GM21528 (cell line): Measurements from ENCODE around the gene ARID4A.
"Not testable (repeated sequence)": the region's sequence is repeated elsewhere in the genome, so short reads cannot be mapped to it uniquely, and the experiment has no call there.

Experiments
- ATAC-seq: cut with Tn5 transposase; IDR thresholded peaks from one replicate; pipeline ENCODE4 v1.9.1; 2021; ENCODE audit warnings: mild to moderate bottlenecking, moderate library complexity; ENCODE audit not compliant: unreplicated experiment, low FRiP score

Gene ARID4A

GRCh38 chr14:58298477-58299400, at the start of gene ARID4A:
Gene ARID4A (plus strand): TSS chr14:58298555. CDS start chr14:58299855, 1,300 bp downstream.
- ATAC-seq: peak; percentile 19

GRCh38 chr14:58249611-58250010, 48.7 kb upstream of the ARID4A start:
- no peak for ATAC-seq

DNA sequence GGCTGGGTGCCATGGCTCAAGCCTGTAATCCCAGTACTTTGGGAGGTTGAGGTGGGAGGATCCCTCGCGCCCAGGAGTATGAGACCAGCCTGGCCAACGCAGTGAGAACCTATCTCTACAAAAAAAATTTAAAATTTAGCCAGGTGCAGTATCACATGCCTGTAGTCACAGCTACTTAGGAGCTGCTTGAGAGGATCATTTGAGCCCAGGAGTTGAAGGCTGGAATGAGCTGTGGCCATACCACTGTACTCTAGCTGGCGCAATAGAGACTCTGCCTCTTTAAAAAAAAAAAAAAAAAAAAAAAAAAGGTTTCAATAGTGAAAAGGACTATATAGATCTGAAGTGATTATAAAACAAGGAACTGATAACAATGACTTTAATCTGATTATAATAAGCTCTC, 40.2 kb upstream of the ARID4A start:
- ATAC-seq: no peak

DNA sequence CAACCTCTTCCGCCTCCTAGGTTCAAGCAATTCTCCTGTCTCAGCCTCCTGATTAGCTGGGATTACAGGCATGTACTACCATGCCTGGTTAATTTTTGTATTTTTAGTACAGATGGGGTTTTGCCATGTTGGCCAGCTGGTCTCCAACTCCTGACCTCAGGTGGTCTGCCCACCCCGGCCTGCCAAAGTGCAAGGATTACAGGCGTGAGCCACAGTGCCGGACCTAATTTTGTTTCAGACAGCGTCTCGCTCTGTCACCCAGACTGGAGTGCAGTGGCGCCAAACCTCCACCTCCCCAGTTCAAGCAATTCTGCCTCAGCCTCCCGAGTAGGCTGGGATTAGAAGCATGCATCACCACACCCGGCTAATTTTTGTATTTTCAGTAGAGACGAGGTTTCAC, 36.4 kb upstream of the ARID4A start:
- ATAC-seq: not testable (repeated sequence)

DNA sequence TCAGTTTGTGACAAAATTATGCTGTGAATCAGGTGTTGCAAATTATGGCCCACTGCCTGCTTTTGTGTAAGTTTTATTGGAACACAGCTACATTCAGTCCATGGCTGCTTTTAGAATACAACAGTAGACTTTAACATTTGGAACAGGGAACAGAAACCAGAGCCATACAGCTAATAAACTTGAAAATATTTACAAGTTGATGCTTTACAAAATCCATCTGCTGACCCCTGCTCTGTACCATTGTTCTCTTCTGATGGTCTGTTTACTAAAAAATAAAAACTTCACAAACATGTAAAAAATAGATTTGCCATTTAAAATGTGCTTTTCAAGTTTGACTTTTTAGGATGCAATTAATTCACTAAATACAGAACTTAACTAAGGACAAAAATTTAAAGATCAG, 33.0 kb upstream of the ARID4A start:
- ATAC-seq: no peak

DNA sequence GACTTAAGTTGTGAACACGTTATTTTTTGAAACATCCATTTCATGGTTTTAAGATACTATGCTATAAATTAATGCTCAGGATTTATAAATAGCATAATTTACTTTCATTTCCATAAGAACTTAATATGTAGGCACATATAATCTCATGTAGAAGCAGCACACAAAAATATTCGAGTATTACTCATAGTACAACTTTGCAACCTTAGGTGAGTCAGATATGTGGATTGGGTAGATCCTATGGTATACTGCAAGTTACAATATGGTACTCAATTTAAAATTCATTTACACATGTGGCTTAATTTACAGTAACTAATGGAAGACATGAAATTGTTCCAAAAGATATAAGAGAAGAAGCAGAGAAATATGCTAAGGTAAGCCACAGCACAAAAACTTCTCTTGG, 27.7 kb upstream of the ARID4A start:
- ATAC-seq: no peak

DNA sequence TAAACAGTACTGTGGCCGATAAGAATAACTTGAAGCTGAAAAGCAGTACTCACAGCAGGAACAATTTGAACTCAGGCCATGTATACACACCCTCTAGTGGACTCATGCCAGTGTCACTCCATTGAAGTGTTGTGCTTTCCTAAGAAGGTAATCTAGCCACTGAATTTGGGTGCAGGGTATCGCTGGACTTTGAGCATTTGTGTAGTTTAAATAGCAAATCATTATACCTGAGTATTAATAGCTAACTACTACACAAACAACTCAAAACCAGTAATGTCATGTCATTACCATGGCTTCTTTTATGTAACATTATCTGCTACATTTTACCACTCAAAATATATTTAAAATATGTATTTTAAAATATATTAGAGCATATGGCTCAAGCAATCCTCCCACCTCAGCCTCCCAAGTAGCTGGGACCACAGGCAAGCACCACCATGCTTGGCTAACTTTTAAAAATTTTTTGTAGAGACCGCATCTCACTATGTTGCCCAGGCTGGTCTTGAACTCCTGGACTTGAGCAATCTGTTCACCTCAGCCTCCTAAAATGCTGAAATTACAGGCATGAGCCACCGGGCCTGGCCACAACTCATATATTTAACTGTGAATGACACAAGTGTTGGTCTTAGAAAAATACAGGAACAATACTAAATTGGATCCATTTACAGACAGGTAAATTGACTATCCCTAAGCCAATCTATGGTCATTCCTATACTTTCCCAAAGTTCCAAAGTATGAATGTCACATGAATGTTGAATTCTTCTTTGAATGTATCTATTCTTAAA, 25.6 kb upstream of the ARID4A start:
- no peak for ATAC-seq

- no peak for ATAC-seq
Observed at GRCh38 chr14:58274881-58275280, 23.5 kb upstream of the ARID4A start.

DNA sequence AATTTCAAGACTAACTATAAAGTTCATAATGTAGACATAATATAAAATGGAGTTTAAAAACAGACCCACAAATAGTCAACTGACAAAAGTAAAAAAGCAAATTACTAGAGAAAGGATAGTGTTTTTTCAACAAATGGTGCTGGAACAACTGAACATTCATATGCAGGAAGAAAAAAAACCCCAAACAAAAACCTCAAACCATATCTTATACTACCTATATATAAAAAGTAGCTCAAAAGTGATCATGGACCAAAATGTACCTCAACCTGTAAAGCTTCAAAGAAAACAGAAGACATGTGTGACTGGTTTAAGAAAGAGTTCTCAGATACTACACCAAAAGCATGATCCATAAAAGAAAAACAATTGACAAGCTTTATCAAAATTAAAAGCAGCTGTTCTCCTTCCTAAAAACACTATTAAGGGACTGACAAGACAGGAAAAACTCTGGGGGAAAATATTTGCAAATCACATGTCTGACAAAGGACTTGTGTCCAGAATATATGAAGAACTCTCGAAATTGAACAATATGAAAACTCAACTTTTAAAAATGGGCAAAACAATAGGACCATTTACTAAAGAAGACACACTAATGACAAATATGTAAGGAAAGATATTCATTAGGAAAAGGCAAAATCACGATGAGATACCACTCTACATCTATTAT, 22.7 kb upstream of the ARID4A start:
- no peak for ATAC-seq

DNA sequence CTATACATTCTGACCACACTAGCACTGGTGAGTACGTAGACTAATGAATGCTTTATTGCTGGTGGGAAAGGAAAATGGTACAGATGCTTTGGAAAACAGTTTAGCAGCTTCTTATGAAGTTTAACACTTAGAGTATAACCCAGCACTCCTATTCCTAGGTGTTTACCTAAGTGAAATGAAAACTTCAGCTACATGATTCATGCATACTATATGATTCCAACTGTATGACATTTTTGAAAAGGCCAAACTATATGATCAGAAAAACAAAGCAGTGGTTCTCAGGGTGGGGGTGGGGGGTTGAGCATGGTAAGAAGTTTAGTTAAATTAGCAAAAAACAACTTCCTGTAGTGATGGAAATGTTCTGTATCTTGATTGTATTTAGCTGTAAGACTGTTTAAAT, 22.1 kb upstream of the ARID4A start:
- no peak for ATAC-seq

DNA sequence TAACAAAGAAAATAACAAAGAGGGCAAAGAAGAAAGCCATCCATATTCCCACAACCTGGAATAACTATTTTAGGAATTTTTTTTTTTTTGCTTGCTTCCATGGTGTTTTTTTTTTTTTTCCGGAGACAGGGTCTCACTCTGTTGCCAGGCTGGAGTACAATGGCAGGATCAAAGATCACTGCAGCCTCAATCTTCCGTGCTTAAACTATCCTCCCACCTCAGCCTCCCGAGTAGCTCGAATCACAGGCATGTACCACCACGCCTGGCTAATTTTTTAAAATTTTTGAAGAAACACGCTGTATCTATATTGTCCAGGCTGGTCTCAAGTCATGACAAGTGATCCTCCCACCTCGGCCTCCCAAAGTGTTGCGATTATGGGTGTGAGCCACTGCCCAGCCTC, 20.2 kb upstream of the ARID4A start:
- ATAC-seq: no peak

- ATAC-seq: no peak
Observed at GRCh38 chr14:58280954-58281787, 17.2 kb upstream of the ARID4A start.

GRCh38 chr14:58281969-58282368, 16.4 kb upstream of the ARID4A start:
- ATAC-seq: no peak

- ATAC-seq: no peak
Observed at GRCh38 chr14:58282925-58283593, 15.3 kb upstream of the ARID4A start.

DNA sequence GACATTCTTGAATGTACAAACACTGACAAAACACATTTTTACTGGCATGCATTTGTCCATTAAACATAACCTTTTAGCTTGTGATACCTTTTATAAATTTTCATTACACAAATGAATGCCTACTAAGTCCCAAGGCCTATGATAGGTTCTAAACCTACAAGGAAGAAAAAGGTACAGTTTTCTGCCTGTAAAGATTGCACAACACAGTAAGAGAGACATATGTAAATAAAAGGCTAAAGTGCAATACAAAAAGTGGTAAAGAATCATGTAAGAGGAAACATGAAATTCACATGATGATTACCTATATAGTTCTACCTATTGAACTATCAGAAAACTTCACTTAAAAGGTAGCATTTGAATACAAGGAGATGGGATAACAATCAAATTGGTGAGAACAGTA, 14.6 kb upstream of the ARID4A start:
- no peak for ATAC-seq

- ATAC-seq: no peak
Observed at GRCh38 chr14:58285132-58285531, 13.2 kb upstream of the ARID4A start.

DNA sequence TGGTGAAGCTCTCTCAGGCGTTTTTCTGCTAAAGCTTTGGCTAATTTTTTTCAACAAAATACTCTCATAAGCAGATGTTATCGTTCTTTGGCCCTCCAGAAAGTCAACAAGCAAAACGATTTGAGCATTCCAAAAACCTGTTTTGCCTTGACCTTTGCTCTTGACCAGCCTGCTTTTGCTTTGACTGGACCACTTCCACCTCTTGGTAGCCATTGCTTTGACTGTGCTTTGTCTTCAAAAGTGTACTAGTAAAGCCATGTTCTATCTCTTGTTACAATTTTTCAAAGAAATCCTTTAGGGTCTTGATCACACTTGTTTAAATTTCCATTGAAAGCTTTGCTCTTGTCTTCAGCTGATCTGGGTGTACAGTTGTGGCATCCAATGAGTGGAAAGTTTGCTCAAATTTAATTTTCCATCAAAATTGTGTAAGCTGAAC, 10.7 kb upstream of the ARID4A start:
- no peak for ATAC-seq

GRCh38 chr14:58288106-58288792, 10.1 kb upstream of the ARID4A start:
- ATAC-seq: no peak

DNA sequence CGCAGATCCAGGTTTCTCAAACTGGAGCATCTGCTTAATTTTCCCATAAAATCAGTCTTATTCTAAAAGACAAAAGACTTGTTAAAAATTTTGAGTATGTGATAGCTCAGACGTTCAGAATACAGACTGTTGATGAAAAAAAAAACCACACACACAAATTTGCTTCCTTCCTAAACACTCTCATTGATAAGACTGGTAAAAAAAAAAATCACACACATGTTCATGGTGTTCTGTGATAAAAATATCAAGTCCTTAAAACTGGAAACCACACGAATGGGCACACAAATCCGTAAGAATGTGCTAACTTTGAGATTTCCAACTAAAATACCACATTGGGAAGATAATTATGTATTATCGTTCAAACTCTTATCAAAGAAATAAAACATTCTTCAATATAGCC, 6.7 kb upstream of the ARID4A start:
- ATAC-seq: no peak
